ENCODE results near the gene CWH43.
"Not testable (repeated sequence)": the region's sequence is repeated elsewhere in the genome, so short reads cannot be mapped to it uniquely, and the experiment has no call there.

DNA sequence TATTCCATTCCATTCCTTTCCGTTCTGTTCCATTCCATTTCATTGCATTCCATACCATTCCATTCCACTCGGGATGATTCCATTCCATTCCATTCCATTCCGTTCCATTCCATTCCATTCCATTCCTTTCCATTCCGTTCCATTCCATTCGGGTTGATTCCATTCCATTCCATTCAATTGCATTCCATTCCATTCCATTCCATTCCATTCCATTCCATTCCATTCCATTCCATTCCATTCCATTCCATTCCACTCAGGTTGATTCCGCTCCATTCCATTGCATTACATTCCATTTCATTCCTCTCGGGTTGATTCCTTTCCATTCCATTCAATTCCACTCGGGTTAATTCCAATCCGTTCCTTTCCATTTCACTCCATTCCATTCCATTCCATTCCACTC lies 111.0 kb downstream of the CWH43 start:
- TF ChIP-seq, protein P1, sequence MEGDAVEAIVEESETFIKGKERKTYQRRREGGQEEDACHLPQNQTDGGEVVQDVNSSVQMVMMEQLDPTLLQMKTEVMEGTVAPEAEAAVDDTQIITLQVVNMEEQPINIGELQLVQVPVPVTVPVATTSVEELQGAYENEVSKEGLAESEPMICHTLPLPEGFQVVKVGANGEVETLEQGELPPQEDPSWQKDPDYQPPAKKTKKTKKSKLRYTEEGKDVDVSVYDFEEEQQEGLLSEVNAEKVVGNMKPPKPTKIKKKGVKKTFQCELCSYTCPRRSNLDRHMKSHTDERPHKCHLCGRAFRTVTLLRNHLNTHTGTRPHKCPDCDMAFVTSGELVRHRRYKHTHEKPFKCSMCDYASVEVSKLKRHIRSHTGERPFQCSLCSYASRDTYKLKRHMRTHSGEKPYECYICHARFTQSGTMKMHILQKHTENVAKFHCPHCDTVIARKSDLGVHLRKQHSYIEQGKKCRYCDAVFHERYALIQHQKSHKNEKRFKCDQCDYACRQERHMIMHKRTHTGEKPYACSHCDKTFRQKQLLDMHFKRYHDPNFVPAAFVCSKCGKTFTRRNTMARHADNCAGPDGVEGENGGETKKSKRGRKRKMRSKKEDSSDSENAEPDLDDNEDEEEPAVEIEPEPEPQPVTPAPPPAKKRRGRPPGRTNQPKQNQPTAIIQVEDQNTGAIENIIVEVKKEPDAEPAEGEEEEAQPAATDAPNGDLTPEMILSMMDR (IDR thresholded peaks at IDR 0.05) = not testable (repeated sequence)
- not testable (repeated sequence) for TF ChIP-seq POLR2A (IDR thresholded peaks at IDR 0.05)

Measured in esophagus squamous epithelium (tissue), 4 donors.